Measurements from ENCODE around the gene ABCC4. TPM values are rescaled to one million over a fixed set of nuclear protein-coding genes. Genes with fewer than 3 reads are reported as not detected.

ABCC4 gene
- total and polyA plus RNA-seq, 2 experiments from 2014 or later: 4.3 to 12.2 TPM

- Mint-ChIP-seq H3K9me3 (peaks cover 2% of the 10 kb centered on the region; the same call in 1 of the 3 replicates), H3K4me3 (no peak overlapping the region), H3K27me3 (ENCODE audit: insufficient read depth, low read depth, poor library complexity) (peaks cover 2% of the 10 kb centered on the region), H3K36me3 (ENCODE audit: low read depth) (peaks cover 3% of the 10 kb centered on the region; the same call in 2 of the 3 replicates), H3K4me1 (peaks cover 21% of the 10 kb centered on the region), H3K27ac (no peak overlapping the region)
- H3K4me1 ChIP-seq (ENCODE audit: insufficient read depth): peaks cover 27% of the 10 kb centered on the region
- H3K4me2 ChIP-seq: no peak overlapping the region
- H3K27me3 ChIP-seq (ENCODE audit: insufficient read depth): no peaks in the 10 kb centered on the region
- no peak for TF ChIP-seq REST (IDR thresholded peaks at IDR 0.05; ENCODE audit: unreplicated experiment)
- TF ChIP-seq CREB1 (CRISPR knock-in tag; IDR thresholded peaks at IDR 0.05; ENCODE audit: low read depth): no peak
- TF ChIP-seq, protein P1, sequence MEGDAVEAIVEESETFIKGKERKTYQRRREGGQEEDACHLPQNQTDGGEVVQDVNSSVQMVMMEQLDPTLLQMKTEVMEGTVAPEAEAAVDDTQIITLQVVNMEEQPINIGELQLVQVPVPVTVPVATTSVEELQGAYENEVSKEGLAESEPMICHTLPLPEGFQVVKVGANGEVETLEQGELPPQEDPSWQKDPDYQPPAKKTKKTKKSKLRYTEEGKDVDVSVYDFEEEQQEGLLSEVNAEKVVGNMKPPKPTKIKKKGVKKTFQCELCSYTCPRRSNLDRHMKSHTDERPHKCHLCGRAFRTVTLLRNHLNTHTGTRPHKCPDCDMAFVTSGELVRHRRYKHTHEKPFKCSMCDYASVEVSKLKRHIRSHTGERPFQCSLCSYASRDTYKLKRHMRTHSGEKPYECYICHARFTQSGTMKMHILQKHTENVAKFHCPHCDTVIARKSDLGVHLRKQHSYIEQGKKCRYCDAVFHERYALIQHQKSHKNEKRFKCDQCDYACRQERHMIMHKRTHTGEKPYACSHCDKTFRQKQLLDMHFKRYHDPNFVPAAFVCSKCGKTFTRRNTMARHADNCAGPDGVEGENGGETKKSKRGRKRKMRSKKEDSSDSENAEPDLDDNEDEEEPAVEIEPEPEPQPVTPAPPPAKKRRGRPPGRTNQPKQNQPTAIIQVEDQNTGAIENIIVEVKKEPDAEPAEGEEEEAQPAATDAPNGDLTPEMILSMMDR (conservative IDR thresholded peaks at IDR 0.05; ENCODE audit: low read depth in 2 of 2): peak; percentile 40 to 63
- no peak for TF ChIP-seq ZNF462 (CRISPR knock-in tag; IDR thresholded peaks at IDR 0.05)
- TF ChIP-seq NANOG (IDR thresholded peaks at IDR 0.05; ENCODE audit: borderline replicate concordance): no peak
- no peak for TF ChIP-seq EZH2 (IDR thresholded peaks at IDR 0.05; ENCODE audit: low read depth, unreplicated experiment)
- TF ChIP-seq EZH2phosphoT487 (IDR thresholded peaks at IDR 0.05; ENCODE audit: unreplicated experiment): no peak
- no peaks in the 10 kb centered on the region for H4K20me1 ChIP-seq (replicated peaks; ENCODE audit: insufficient read depth)
- no peak overlapping the region for H3K27ac ChIP-seq (ENCODE audit: low read depth)
- ATAC-seq (peak; percentile 92), DNase-seq (ENCODE audit: low spot score) (peak; percentile 55)
- H3K9me2 ChIP-seq (ENCODE audit: insufficient read depth): no peaks in the 10 kb centered on the region
- H3K4me3 ChIP-seq: no peak overlapping the region
- H2AFZ ChIP-seq: peak overlapping the region; percentile 70; the same call in 1 of the 2 replicates
- no peaks in the 10 kb centered on the region for H3K79me2 ChIP-seq (replicated peaks; ENCODE audit: insufficient read depth)
- no peaks in the 10 kb centered on the region for H3K36me3 ChIP-seq (ENCODE audit: insufficient read depth)
- no peaks in the 10 kb centered on the region for H3F3A ChIP-seq (replicated peaks; ENCODE audit: low read depth)
Measured at GRCh38 chr13:94988654-94989053, 312.6 kb downstream of the ABCC4 start.
